Measurements from ENCODE around the gene PGAM2. TPM values are rescaled to one million over a fixed set of nuclear protein-coding genes. Genes with fewer than 3 reads are reported as not detected.
A peak's percentile ranks its signal among the peaks of the same experiment; 100 is the strongest.

Gene PGAM2
- total and polyA plus RNA-seq, 7 experiments from 2014 or later, result 0.73 to 3.1 (median 1.8) TPM; not detected in 2

GRCh38 chr7:44059219-44060090 is 5.9 kb downstream of the PGAM2 start:
- CTCF ChIA-PET, result no interaction called here
- no peak overlapping the region for H3K27ac ChIP-seq (ENCODE audit: low read depth, low read length)
- intact Hi-C loops (cut with micrococcal nuclease), result no loop called here
- H3K27me3 Mint-ChIP-seq, result no peaks in the 10 kb centered on the region
- H3K36me3 Mint-ChIP-seq, result peaks cover 7 to 47% (median 8%) of the 10 kb centered on the region in 5 donors
- H3K9me3 ChIP-seq (ENCODE audit: control insufficient read depth in 2 of 3, low read length in 3 of 3), result no peaks in the 10 kb centered on the region
- peak overlapping the region in 4 of 9 donors; percentile 45 to 72 (median 52) for H3K27ac Mint-ChIP-seq
- H3K4me3 ChIP-seq (ENCODE audit: low read length), result no peak overlapping the region
- ATAC-seq (peak; percentile 30), DNase-seq (no peak)
- no peak overlapping the region for H3K4me3 Mint-ChIP-seq
- H3K27me3 ChIP-seq (ENCODE audit: control insufficient read depth in 2 of 2, insufficient read depth in 2 of 2, low read length in 2 of 2), result no peaks in the 10 kb centered on the region
- POLR2A ChIA-PET, result interaction anchor here (3.5 to 8.3 kb wide), 2 partner anchors 8 to 14 kb away, joined by 24 to 54 read pairs; partner anchors contain the start of genes DBNL and PGAM2
- H3K4me1 Mint-ChIP-seq, result peaks cover 4 to 24% (median 13%) of the 10 kb centered on the region in 7 donors
- peaks cover 0 to 3% (median 0%) of the 10 kb centered on the region in 11 donors for H3K9me3 Mint-ChIP-seq
- peaks cover 0 to 4% of the 10 kb centered on the region in 2 donors for H3K4me1 ChIP-seq (ENCODE audit: control insufficient read depth in 2 of 2, insufficient read depth in 2 of 2, low read length in 2 of 2)
- peaks cover 13 to 79% (median 28%) of the 10 kb centered on the region in 3 experiments for H3K36me3 ChIP-seq (ENCODE audit: control insufficient read depth in 2 of 3, insufficient read depth in 3 of 3, low read length in 3 of 3)

- H3K4me3 Mint-ChIP-seq, result no peak overlapping the region
- DNase-seq, result no peak
These were observed 6.6 kb downstream of the PGAM2 start for GRCh38 chr7:44058759-44059218.

GRCh38 chr7:44057849-44058758 is 7.3 kb downstream of the PGAM2 start:
- Histone ChIP-seq H3K4me1 (ENCODE audit: control insufficient read depth in 2 of 2, insufficient read depth in 2 of 2, low read length in 2 of 2) (peaks cover 0 to 5% of the 10 kb centered on the region in 2 donors), H3K4me3 (ENCODE audit: low read length) (no peak overlapping the region), H3K27me3 (ENCODE audit: control insufficient read depth in 2 of 2, insufficient read depth in 2 of 2, low read length in 2 of 2) (no peaks in the 10 kb centered on the region), H3K9me3 (ENCODE audit: control insufficient read depth in 2 of 3, low read length in 3 of 3) (no peaks in the 10 kb centered on the region), H3K36me3 (ENCODE audit: control insufficient read depth in 2 of 3, insufficient read depth in 3 of 3, low read length in 3 of 3) (peaks cover 14 to 86% (median 28%) of the 10 kb centered on the region in 3 experiments), H3K27ac (ENCODE audit: low read depth, low read length) (peak overlapping the region; percentile 6)
- Mint-ChIP-seq H3K27me3 (no peaks in the 10 kb centered on the region), H3K4me1 (peaks cover 4 to 24% (median 13%) of the 10 kb centered on the region in 7 donors), H3K36me3 (peaks cover 7 to 47% (median 8%) of the 10 kb centered on the region in 5 donors), H3K9me3 (peaks cover 0 to 3% (median 0%) of the 10 kb centered on the region in 11 donors), H3K4me3 (peak overlapping the region in 1 of 10 donors; percentile 14), H3K27ac (peak overlapping the region in 5 of 9 donors; percentile 28 to 62 (median 54))
- ChIA-PET CTCF (no interaction called here), POLR2A (interaction anchor here (3.5 to 8.3 kb wide), 2 partner anchors 9 to 13 kb away, joined by 24 to 54 read pairs; partner anchors contain the start of genes DBNL and PGAM2)
- DNase-seq (no peak), ATAC-seq (no peak)
- intact Hi-C loops (cut with micrococcal nuclease), result no loop called here

More at GRCh38 chr7:44058759-44059218, 6.6 kb downstream of the PGAM2 start:
- Histone ChIP-seq H3K4me1 (ENCODE audit: control insufficient read depth in 2 of 2, insufficient read depth in 2 of 2, low read length in 2 of 2) (peaks cover 0 to 4% of the 10 kb centered on the region in 2 donors), H3K36me3 (ENCODE audit: control insufficient read depth in 2 of 3, insufficient read depth in 3 of 3, low read length in 3 of 3) (peaks cover 14 to 83% (median 28%) of the 10 kb centered on the region in 3 experiments), H3K9me3 (ENCODE audit: control insufficient read depth in 2 of 3, low read length in 3 of 3) (no peaks in the 10 kb centered on the region), H3K4me3 (ENCODE audit: low read length) (no peak overlapping the region), H3K27me3 (ENCODE audit: control insufficient read depth in 2 of 2, insufficient read depth in 2 of 2, low read length in 2 of 2) (no peaks in the 10 kb centered on the region), H3K27ac (ENCODE audit: low read depth, low read length) (no peak overlapping the region)
- POLR2A ChIA-PET, result interaction anchor here (3.5 to 8.3 kb wide), 2 partner anchors 8 to 14 kb away, joined by 24 to 54 read pairs; partner anchors contain the start of genes DBNL and PGAM2
- intact Hi-C loops (cut with micrococcal nuclease), result no loop called here
- Mint-ChIP-seq H3K27me3 (no peaks in the 10 kb centered on the region), H3K9me3 (peaks cover 0 to 3% (median 0%) of the 10 kb centered on the region in 11 donors), H3K27ac (peak overlapping the region in 5 of 9 donors; percentile 28 to 61 (median 54)), H3K36me3 (peaks cover 7 to 47% (median 8%) of the 10 kb centered on the region in 5 donors), H3K4me1 (peaks cover 4 to 24% (median 13%) of the 10 kb centered on the region in 7 donors)
- no peak for ATAC-seq
- CTCF ChIA-PET, result no interaction called here

GRCh38 chr7:44057181-44057848 is 8.1 kb downstream of the PGAM2 start:
- peaks cover 7 to 47% (median 14%) of the 10 kb centered on the region in 5 donors for H3K36me3 Mint-ChIP-seq
- POLR2A ChIA-PET, result interaction anchor here (3.5 to 8.3 kb wide), 2 partner anchors 10 to 12 kb away, joined by 24 to 54 read pairs; partner anchors contain the start of genes DBNL and PGAM2

GRCh38 chr7:44056681-44057080 is 8.7 kb downstream of the PGAM2 start:
- no peak overlapping the region for H3K4me3 ChIP-seq (ENCODE audit: low read length)
- H3K27me3 ChIP-seq (ENCODE audit: control insufficient read depth in 2 of 2, insufficient read depth in 2 of 2, low read length in 2 of 2), result no peaks in the 10 kb centered on the region
- Mint-ChIP-seq H3K36me3 (peaks cover 7 to 51% (median 18%) of the 10 kb centered on the region in 5 donors), H3K27me3 (no peaks in the 10 kb centered on the region), H3K4me3 (no peak overlapping the region), H3K4me1 (peaks cover 8 to 37% (median 25%) of the 10 kb centered on the region in 7 donors), H3K27ac (no peak overlapping the region), H3K9me3 (no peaks in the 10 kb centered on the region)
- intact Hi-C loops (cut with micrococcal nuclease), result no loop called here
- POLR2A ChIA-PET, result interaction anchor here (1.1 to 8.3 kb wide), 3 partner anchors 10 to 17 kb away, joined by 3 to 54 read pairs (median 24); partner anchors contain the start of genes DBNL and PGAM2
- H3K9me3 ChIP-seq (ENCODE audit: control insufficient read depth in 2 of 3, low read length in 3 of 3), result no peaks in the 10 kb centered on the region
- peaks cover 0 to 19% of the 10 kb centered on the region in 2 donors for H3K4me1 ChIP-seq (ENCODE audit: control insufficient read depth in 2 of 2, insufficient read depth in 2 of 2, low read length in 2 of 2)
- no peak overlapping the region for H3K27ac ChIP-seq (ENCODE audit: low read depth, low read length)
- H3K36me3 ChIP-seq (ENCODE audit: control insufficient read depth in 2 of 3, insufficient read depth in 3 of 3, low read length in 3 of 3), result peaks cover 14 to 86% (median 33%) of the 10 kb centered on the region in 3 experiments
- ATAC-seq (no peak), DNase-seq (no peak)
- CTCF ChIA-PET, result interaction anchor here (1.0 kb wide), 1 partner anchor 9 kb away, joined by 4 read pairs; no protein-coding TSS in a partner anchor

More at GRCh38 chr7:44057181-44057848, 8.1 kb downstream of the PGAM2 start:
- peaks cover 0 to 13% of the 10 kb centered on the region in 2 donors for H3K4me1 ChIP-seq (ENCODE audit: control insufficient read depth in 2 of 2, insufficient read depth in 2 of 2, low read length in 2 of 2)
- peaks cover 14 to 86% (median 33%) of the 10 kb centered on the region in 3 experiments for H3K36me3 ChIP-seq (ENCODE audit: control insufficient read depth in 2 of 3, insufficient read depth in 3 of 3, low read length in 3 of 3)
- no peak for ATAC-seq
- no peak for DNase-seq
- Mint-ChIP-seq H3K9me3 (no peaks in the 10 kb centered on the region), H3K4me3 (no peak overlapping the region), H3K27me3 (no peaks in the 10 kb centered on the region), H3K4me1 (peaks cover 4 to 31% (median 20%) of the 10 kb centered on the region in 7 donors), H3K27ac (peak overlapping the region in 4 of 9 donors; percentile 8 to 62 (median 47))
- no peaks in the 10 kb centered on the region for H3K27me3 ChIP-seq (ENCODE audit: control insufficient read depth in 2 of 2, insufficient read depth in 2 of 2, low read length in 2 of 2)
- H3K4me3 ChIP-seq (ENCODE audit: low read length), result no peak overlapping the region
- peak overlapping the region; percentile 6 for H3K27ac ChIP-seq (ENCODE audit: low read depth, low read length)
- CTCF ChIA-PET, result interaction anchor here (1.0 kb wide), 1 partner anchor 10 kb away, joined by 4 read pairs; no protein-coding TSS in a partner anchor
- no peaks in the 10 kb centered on the region for H3K9me3 ChIP-seq (ENCODE audit: control insufficient read depth in 2 of 3, low read length in 3 of 3)
- intact Hi-C loops (cut with micrococcal nuclease), result no loop called here
